Mammary epithelial cell (primary cell): Measurements from ENCODE around the gene OPTN.

ENCODE experiments used
- EZH2 ChIP-seq: IDR thresholded peaks from 2 replicates; pipeline ENCODE4 v1.6.1; 2012; ENCODE audit warnings: low read length, inconsistent platforms, borderline replicate concordance
- TF ChIP-seq, protein P1 (sequence below), 2 donors: IDR thresholded peaks in 1 of 2; conservative IDR thresholded peaks in 1 of 2; 2 replicates each; pipeline ENCODE4 v1.5.1; 2011 to 2012; ENCODE audit warnings: inconsistent platforms in 2 of 2, low read length in 2 of 2, mild to moderate bottlenecking in 2 of 2, control low read depth in 1 of 2, low read depth in 1 of 2; ENCODE audit not compliant: insufficient read depth in 1 of 2; ENCODE audit errors: extremely low read depth in 1 of 2

DNA sequence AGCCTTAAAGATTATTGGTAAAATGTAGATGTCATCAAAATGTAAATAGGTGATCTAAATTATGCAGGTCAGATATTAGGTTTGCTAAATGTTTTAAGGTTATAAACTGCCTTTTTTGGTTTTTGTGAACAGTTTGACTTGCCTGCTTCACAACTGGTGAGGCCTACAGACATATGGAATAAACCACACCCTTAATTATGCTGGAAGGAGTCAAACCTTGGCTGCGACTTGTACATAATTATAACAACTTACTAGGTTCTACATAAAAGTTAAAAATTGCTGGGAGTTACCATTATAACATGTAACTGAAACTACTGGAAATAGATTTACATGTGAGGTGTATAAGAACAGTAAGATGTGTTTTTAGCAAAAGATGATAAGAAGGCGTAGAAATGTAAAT, 31.5 kb upstream of the OPTN start:
- TF ChIP-seq, protein P1, sequence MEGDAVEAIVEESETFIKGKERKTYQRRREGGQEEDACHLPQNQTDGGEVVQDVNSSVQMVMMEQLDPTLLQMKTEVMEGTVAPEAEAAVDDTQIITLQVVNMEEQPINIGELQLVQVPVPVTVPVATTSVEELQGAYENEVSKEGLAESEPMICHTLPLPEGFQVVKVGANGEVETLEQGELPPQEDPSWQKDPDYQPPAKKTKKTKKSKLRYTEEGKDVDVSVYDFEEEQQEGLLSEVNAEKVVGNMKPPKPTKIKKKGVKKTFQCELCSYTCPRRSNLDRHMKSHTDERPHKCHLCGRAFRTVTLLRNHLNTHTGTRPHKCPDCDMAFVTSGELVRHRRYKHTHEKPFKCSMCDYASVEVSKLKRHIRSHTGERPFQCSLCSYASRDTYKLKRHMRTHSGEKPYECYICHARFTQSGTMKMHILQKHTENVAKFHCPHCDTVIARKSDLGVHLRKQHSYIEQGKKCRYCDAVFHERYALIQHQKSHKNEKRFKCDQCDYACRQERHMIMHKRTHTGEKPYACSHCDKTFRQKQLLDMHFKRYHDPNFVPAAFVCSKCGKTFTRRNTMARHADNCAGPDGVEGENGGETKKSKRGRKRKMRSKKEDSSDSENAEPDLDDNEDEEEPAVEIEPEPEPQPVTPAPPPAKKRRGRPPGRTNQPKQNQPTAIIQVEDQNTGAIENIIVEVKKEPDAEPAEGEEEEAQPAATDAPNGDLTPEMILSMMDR (conservative IDR thresholded peaks at IDR 0.05 in 1 of 2, IDR thresholded peaks at IDR 0.05 in 1 of 2; ENCODE audit: extremely low read depth in 1 of 2, insufficient read depth in 1 of 2, low read depth in 1 of 2, low read length in 2 of 2) = no peak
- no peak for TF ChIP-seq EZH2
